HG03469 (cell line): ENCODE data around the gene ATP5MG.
"Not testable (repeated sequence)": the region's sequence is repeated elsewhere in the genome, so short reads cannot be mapped to it uniquely, and the experiment has no call there.

Experiments
- ATAC-seq: cut with Tn5 transposase; IDR thresholded peaks from one replicate; pipeline ENCODE4 v1.9.1; 2021; ENCODE audit warnings: mild to moderate bottlenecking, moderate library complexity, moderate number of reproducible peaks; ENCODE audit not compliant: unreplicated experiment

Gene ATP5MG

GRCh38 chr11:118406599-118407166 lies 5.3 kb downstream of the ATP5MG start:
- no peak for ATAC-seq

- no peak for ATAC-seq
Observed at GRCh38 chr11:118410055-118410745, 8.8 kb downstream of the ATP5MG start.

GRCh38 chr11:118411530-118411929 lies 10.1 kb downstream of the ATP5MG start:
- ATAC-seq = no peak

GRCh38 chr11:118412921-118413320 lies 11.5 kb downstream of the ATP5MG start:
- ATAC-seq = no peak

GRCh38 chr11:118415062-118415738 lies 13.8 kb downstream of the ATP5MG start:
- ATAC-seq = no peak

- no peak for ATAC-seq
Observed at GRCh38 chr11:118415739-118416068, 14.3 kb downstream of the ATP5MG start.

- ATAC-seq = not testable (repeated sequence)
Observed at GRCh38 chr11:118416900-118417299, 15.5 kb downstream of the ATP5MG start.

GRCh38 chr11:118417801-118418200 lies 16.4 kb downstream of the ATP5MG start:
- no peak for ATAC-seq

GRCh38 chr11:118418766-118419165 lies 17.4 kb downstream of the ATP5MG start:
- no peak for ATAC-seq

- ATAC-seq = no peak
Observed at GRCh38 chr11:118427707-118428106, 26.3 kb downstream of the ATP5MG start.

- ATAC-seq = no peak
Observed at GRCh38 chr11:118430956-118431355, 29.6 kb downstream of the ATP5MG start.

- ATAC-seq = no peak
Observed at GRCh38 chr11:118434123-118434552, 32.7 kb downstream of the ATP5MG start.

GRCh38 chr11:118434553-118435289 lies 33.3 kb downstream of the ATP5MG start:
- no peak for ATAC-seq

- peak; percentile 20 for ATAC-seq
Observed at GRCh38 chr11:118435290-118435892, 34.0 kb downstream of the ATP5MG start.

- peak; percentile 42 for ATAC-seq
Observed at GRCh38 chr11:118435893-118436624, 34.7 kb downstream of the ATP5MG start, which contains the start of gene KMT2A. KMT2A (plus strand) TSS chr11:118436492; CDS start chr11:118436513, 21 bp downstream.

GRCh38 chr11:118436639-118437207 lies 35.3 kb downstream of the ATP5MG start:
- ATAC-seq = peak; percentile 2

GRCh38 chr11:118437208-118438125 lies 36.1 kb downstream of the ATP5MG start:
- no peak for ATAC-seq

GRCh38 chr11:118438314-118438931 lies 37.0 kb downstream of the ATP5MG start:
- ATAC-seq = no peak
